C4-2B (cell line): ENCODE data around the gene PEX14.

Source experiments
- CTCF ChIP-seq: fragments of 450-650 bp; conservative IDR thresholded peaks from 2 replicates; pipeline ENCODE4 v1.5.1; 2017; ENCODE audit warnings: mild to moderate bottlenecking
- ZFX ChIP-seq: fragments of 450-650 bp; IDR thresholded peaks from 2 replicates; pipeline ENCODE4 v1.6.1; 2017

- TF ChIP-seq CTCF (no peak), ZFX (no peak)
Observed at GRCh38 chr1:10585242-10585641, 110.5 kb downstream of the PEX14 start.
